ENCODE data around the gene NRL.

DNA sequence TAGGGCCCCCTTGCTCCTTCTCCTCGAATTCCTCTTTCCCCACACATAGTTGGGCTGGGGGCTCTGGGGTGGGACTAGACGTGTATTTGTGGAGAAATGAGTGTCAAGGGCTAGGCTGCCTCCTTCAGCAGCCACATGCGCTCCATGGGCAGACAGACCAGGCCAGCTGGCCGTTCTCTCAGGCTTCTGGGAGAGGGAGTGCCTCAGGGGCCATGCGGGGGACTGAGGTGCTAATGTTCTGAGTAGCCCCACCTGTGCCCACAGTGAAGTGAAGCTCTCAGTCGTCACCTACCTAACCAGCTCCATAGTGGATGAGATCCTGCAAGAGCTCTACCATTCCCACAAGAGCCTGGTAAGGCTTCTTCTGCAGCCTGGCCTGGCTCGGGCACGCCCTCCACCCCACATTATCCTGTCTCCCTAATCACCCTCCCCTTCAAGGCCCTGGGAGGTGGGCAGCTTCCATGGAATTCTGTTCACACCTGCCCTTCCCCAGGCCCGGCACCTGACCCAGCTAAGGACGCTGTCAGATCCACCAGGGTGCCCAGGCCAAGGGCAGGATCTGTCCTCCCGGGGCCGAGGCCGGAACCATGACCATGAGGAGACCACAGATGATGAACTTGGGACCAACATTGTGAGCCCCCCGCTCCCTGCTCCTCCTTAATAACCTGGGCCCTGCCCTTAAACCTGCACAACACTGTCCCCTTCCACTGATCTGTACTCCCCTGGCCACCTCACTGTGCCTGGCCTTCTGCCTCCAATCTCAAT, 52.4 kb downstream of the NRL start:
- TF ChIP-seq, protein P1, sequence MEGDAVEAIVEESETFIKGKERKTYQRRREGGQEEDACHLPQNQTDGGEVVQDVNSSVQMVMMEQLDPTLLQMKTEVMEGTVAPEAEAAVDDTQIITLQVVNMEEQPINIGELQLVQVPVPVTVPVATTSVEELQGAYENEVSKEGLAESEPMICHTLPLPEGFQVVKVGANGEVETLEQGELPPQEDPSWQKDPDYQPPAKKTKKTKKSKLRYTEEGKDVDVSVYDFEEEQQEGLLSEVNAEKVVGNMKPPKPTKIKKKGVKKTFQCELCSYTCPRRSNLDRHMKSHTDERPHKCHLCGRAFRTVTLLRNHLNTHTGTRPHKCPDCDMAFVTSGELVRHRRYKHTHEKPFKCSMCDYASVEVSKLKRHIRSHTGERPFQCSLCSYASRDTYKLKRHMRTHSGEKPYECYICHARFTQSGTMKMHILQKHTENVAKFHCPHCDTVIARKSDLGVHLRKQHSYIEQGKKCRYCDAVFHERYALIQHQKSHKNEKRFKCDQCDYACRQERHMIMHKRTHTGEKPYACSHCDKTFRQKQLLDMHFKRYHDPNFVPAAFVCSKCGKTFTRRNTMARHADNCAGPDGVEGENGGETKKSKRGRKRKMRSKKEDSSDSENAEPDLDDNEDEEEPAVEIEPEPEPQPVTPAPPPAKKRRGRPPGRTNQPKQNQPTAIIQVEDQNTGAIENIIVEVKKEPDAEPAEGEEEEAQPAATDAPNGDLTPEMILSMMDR (IDR thresholded peaks at IDR 0.05): no peak
- TF ChIP-seq ZFX (IDR thresholded peaks at IDR 0.05; ENCODE audit: borderline replicate concordance): no peak

Data from 22Rv1 (cell line).